NCI-H345 (cell line): ENCODE data around the gene KDM3A.
A peak's percentile ranks its signal among the peaks of the same experiment; 100 is the strongest.
"Not testable (repeated sequence)": the region's sequence is repeated elsewhere in the genome, so short reads cannot be mapped to it uniquely, and the experiment has no call there.

ENCODE experiments used
- DNase-seq: peaks from one replicate; lab custom pipeline; 2025; lab: John Stamatoyannopoulos, UW

Gene KDM3A

DNA sequence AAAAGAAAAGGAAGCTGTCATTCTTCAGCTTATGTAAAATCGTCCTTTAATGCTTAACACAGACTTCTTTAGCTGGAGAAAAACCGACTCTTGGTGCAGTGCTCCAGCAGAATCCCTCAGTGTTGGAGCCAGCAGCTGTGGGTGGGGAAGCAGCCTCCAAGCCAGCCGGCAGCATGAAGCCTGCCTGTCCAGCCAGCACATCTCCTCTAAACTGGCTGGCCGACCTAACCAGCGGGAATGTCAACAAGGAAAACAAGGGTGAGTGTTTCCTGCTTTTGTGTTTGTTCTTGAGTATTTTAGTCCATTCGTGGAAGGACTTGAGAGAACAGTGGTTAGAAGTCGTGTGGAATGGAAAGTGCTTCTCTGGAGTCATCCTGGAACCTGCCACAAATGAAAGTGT, 38.9 kb downstream of the KDM3A start:
- DNase-seq: no peak

DNA sequence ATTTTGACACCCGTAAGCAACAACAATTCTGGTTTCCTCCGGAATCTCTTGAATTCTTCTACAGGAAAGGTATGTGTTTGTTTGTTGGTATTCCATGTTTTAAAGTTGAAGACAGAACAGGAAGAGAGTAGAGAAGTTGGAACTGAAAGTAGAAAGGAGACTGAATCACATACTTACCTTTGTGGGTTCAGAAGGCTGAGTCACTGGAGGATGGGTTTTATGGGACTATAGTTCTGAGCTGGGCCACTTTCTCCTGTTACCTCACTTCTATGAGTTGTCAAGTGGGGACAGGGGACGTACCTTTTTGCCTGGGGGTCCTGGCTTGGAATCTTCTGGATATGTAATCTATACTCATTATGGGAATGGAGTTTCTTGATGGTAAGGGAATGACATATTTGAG, 40.9 kb downstream of the KDM3A start:
- DNase-seq: no peak

DNA sequence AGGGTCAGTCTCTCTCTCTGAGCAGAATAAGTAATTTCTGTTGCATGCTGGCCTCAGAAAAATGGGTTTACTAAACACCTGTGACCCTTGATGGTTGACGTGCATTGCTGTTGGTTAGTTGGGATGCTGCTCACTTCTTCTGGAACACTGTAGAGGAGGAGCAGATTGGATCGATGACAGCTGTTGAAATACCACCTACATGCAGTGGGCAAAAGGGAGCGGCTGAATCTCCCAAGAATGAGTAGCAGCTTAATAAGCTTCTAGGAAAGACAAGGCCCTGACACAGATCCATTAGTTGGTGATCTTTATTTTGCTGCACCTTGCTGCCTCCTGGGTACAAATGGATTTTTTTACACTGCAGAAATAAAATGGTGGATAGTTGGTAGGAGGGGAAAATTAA, 43.2 kb downstream of the KDM3A start:
- DNase-seq: no peak

DNA sequence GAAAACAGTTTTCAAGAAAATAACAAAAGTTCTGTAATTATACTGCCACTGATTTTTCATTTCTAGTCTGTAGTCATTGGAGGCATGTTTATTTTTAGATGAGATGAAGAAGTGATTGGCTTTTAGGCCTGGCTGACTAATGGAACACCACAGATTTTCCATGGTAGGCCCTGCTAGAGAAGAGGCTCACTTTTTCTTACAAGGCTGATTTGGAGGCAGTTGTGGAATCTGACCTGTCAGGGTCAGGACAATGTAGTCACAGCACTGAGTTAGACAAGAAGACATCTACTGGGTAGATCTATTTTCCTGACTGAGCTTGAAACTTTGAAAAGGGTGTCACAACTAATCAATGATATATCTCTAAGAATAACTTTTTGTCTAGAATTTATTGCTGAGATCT, 43.9 kb downstream of the KDM3A start:
- DNase-seq: no peak

DNA sequence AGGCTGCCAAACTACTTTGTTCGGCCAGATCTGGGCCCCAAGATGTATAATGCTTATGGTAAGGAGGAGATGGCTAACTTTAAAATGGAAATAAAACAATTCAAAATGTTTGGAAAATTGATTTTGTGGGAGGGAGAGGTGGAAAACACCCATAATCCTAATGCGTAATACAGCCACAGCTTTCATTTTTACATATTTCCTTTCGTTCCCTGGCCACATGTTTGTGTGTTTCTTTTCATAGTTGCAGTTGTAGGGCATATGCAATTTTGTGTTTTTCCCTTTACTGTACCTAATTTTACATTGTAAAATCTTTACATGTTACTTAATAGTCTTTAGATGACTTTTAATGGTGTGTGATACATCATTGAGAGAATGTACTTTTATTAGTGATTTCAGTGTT, 44.6 kb downstream of the KDM3A start:
- DNase-seq: no peak

DNA sequence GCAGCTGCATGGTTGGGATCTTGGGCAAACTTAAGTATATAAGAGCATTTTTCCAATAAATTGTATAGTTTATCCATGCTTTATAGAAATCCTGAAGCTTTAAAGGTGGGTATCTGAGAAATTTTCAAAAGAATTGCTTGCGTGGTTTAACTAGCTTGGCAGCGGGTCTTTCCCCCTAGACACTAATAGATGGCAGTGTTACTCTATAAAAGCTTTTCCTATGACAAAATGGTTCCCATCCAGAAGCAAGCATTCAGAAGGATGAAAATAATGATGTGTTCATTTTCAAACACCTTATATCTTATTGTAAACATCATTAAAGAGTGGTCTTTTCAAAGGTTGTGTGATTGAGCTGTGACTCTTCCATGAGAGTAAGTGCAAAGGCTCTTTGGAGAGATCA, 45.9 kb downstream of the KDM3A start:
- DNase-seq: no peak

DNA sequence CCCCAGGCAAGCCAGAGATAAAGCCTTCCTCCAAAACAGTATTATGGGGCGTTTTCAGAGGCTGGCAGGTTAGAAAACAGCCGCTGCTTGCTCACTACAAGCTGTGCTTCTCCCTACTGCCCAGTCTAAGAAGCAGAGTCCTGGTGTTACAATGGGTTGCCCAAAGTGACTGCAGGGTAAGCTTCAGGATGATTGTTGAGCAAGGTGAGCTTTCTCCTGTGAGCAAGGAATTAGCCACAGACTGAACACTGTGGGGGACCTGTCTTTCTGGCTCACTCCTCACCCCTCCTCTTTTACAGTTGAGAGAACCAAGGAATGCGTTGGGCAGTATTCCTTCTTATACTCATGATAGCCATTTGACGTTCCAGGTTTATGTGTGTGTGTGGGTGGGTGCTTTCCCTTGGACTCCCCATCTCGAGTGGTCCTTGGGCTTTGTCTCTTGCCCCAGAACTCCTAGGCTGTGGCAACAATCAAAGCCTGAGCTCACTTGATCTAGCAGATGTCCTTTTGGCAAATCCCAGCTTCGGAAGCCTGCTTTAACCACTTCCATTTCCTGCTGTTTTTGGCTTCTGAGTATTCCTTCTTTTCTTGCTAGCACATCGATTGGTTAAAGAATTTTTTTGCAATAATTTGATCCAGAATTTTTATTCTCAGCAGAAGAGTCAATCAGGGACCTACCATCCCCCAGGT, 47.5 kb downstream of the KDM3A start:
- DNase-seq: no peak

DNA sequence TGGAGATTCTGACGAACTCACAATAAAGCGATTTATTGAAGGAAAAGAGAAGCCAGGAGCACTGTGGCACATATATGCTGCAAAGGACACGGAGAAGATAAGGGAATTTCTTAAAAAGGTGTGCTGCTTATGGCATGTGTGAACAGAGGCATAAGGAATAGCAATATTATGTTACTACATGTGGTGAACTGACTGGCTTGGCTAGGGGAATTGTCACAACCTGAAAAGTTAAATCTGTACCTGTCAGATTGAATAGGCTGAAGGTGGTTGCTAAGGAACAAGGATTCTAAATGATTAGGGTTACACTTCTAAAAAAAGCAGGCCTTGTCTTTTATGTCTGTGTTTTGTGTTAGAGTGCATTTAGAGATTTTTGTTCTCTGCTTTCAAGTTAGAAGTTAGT, 48.4 kb downstream of the KDM3A start:
- no peak for DNase-seq

DNA sequence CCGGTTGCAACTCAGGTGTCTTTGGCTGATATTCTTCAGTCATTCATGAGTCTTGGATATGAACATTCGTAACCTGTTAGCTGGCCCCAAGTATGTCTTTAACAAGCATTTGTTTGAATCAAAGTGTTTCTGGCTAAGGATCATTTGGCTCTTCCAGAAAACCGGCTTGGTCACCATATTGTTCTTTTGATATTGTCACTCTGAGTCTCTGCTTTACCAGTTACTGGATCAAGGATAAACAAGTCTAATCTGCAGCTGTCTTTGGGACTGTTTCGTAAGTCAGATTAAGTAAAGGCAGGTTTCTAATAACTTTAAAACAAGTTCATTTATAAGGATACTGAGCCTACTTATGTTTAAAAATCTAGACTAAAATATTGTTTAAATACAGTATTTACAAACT, 49.1 kb downstream of the KDM3A start:
- no peak for DNase-seq

DNA sequence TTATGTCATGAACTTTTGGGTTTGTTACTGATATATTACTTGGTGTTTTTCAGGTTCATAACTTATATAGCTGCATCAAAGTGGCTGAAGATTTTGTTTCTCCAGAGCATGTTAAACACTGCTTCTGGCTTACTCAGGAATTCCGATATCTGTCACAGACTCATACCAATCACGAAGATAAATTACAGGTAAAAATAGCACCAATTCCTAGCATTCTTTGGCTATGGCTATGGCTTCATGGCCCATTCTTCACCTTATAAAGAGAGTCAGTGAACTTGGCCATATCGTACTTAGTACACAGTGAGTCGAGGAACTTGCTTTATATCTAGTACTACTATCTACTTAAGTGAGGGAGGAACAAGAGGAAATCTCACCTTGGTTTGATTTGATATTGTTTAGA, 49.9 kb downstream of the KDM3A start:
- no peak for DNase-seq

DNA sequence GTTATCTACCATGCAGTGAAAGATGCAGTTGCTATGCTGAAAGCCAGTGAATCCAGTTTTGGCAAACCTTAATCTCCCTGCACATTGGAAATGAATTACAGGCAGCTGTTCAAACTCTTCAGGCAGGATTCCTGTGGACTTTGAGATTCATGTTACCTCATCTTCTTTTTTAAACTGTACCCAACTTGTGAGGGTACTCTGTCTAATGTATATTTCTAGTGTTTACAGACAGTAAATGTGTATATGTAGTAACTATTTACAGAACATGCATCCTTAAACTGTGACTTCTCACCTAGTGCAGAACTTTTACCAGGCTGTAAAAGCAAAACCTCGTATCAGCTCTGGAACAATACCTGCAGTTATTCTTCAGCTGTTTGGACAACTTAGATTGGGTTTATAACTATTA, 50.9 kb downstream of the KDM3A start:
- peak; percentile 72 for DNase-seq

DNA sequence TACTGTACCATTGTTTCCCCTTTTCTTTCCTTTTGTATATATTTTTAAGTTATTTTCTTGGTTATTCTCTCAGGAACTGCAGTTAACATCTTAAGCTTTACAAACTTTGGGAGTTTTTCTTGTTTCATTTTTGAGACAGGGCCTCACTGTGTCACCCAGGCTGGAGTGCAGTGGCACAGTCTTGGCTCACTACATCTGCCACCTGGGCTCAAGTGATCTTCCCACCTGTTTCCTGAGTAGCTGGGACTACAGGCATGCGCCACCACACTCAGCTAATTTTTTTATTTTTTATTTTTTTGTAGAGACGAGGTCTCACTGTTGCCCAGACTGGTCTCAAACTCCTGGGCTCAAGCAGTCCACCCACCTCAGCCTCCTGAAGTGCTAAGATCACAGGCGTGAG, 55.2 kb downstream of the KDM3A start:
- not testable (repeated sequence) for DNase-seq

DNA sequence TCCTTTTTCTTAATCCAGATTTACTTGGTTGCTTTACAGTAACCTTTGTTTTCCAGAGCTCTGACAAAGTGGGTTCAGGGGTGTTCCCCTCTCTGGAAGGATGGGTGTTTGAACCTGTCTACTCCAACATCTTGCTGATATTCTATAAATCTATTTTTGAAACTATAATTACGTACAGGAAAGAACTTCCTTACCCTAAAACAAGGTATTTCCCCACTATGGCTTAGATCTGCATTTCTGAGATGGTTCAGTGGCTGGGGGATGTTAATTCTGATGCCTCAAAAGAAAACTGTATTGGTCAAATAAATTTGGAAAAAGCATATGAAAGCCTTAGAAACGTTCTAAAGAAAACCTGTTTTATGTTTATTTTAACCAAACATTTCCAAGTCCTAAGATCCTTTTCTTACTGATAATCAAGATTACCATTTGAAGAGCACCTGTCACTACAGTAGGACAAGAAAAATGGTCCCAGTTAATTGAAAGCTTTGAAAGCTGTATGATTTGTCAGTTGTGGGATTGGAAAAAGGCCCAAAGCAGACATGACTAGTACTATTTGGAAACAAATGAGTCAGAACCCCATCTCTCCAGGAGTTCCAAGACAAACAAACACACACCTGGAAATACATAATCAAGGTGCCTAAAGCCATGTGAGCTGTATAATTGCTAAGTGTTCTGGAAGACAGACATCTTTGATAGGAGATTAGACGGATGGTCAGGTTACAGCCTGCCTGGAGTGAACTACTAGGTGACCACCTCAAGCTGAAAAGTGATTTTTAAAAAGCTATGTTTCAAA, 57.5 kb downstream of the KDM3A start:
- DNase-seq: no peak

DNA sequence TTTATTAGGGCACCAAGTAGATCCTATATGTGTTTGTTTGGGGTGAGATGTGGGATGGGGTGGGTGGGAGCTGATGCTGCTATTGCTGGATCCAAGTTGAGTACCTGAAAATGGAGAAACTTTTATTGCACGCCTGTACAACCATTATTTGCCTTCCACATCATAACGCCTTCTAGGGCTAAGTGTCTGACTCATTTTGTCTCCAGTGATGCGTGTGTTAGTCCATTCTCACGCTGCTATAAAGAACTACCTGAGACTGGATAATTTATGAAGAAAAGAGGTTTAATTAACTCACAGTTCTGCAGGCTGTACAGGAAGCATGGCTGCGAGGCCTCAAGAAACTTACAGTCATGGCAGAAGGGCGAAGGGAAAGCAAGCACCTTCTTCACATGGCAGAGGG, 58.2 kb downstream of the KDM3A start:
- DNase-seq: no peak

DNA sequence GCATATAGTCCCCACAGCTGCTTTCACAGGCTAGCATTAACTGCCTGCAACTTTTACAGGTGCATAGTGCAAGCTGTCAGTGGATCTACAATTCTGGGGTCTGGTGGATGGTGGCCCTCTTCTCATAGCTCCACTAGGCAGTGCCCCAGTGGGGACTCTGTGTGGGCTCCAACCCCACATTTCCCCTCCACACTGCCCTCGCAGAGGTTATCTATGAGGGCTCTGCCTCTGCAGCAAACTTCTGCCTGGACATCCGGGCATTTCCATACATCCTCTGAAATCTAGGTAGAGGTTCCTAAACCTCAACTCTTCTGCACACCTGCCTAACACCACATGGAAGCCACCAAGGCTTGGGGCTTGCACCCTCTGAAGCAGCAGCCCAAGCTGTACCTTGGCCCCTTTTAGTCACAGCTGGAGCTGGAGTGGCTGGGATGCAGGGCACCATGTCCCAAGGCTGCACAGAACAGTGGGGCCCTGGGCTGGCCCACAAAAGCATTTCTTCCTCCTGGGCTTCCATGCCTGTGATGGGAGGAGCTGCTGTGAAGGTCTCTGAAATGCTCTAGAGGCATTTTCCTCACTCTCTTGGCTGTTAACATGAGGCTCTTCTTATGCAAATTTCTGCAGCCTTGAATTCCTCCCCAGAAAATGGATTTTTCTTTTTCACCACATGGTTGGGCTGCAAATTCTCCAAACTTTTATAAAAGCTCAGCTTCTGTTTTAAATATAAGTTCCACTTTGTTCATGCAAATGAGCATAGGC, 59.3 kb downstream of the KDM3A start:
- no peak for DNase-seq

DNA sequence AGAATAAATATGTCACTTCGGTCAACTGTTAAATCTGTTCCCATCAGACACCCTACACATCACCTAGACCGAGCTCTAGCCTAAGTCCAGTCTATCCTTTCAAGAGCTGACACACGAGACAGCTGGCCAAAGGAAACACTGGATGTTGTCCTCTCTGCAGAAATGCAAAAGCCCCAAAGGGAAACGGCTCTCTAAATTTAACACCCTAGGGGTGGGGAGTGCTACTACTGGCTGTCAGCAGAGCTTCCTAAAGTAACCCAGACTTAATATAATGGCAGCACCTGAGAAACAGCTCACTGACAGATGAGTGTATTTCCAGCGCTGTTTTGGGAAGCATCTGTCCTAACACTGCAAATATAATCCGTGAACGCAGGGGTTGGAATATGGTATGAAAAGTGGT, 66.4 kb downstream of the KDM3A start:
- no peak for DNase-seq

DNA sequence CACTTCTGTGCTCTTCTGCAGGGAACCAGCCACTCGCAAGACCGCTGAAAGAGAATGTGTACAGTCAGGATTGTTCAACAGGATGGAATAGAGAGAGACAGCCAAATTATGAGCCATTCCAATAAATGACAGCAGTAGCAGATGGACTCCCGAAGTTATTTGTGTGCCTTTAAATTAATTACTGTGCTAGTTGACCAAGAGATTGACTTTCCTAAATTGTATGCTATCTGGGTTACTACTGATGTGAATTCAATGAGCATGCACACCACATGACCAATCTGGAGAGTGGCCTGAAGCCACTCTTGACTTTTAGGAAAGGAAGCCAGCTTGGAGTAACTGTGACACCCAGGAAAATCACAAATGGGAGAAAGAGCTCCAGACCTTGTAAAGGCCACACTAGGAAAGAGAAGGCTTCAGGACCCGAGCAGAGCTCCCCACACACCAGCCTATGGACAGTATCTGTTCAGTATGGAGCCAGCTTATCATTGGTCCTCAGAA, 69.3 kb downstream of the KDM3A start:
- no peak for DNase-seq

DNA sequence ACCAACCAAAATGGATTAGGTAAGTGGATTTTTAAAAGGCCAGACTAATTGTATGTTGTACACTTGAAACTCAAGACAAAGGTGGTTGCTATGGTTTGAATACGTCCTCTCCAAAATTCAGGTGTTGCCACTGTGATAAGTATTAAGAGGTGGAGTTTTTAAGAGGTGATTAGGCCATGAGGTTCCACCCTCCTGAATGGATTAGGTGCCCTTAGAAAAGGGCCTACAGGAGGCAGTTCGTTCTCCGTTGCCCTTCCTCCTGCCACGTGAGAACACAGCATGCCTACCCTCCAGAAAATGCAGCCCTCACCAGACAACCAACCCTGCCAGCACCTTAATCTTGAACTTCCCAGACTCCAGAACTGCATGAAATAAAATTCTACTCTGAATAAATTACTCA, 70.9 kb downstream of the KDM3A start:
- DNase-seq: no peak

DNA sequence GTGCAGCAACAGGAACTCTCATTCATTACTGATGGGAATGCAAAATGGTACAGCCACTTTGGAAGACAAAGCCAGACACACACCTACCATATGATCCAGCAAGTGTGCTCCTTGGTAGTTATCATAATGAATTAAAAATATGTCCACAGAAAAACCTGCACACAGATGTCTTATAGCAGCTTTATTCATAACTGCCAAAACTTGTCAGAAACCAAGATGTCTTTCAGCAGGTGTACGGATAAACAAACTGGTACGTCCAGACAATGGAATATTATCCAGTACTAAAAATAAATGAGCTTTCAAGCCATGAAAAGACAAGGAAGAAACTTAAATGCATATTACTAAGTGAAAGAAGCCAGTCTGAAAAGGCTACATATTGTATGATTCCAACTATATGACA, 71.7 kb downstream of the KDM3A start:
- DNase-seq: no peak

DNA sequence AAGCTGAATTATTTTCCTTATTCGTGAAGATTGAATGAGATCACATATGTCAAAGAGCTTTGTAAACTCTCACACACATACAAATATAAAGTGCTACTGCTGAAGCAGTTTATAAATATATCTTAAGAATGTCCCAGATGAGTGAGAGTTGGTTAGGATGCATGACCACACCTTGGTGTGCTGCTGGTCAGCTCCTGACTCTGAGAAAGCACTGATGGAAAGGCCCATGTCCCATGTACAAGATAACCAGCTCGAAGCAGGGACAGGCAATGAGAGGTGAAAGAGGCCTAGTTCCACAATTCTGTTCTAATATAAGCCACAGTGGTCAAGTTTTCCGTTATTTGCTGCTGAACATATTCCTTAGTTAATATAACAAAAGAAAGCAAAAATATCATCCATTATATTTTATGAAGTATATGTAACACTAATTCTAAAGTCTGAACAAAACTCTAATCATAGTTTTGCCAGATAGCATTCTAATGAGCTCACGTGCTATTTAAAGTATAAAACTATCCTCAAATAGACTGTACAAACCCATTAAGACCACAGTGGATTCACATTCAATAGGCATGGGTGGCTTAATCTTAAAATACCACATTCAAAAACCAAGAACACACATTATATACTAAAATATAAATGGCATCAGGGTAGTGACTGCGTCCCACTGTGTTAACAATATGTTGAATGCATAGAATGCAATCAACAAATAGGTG, 72.9 kb downstream of the KDM3A start:
- no peak for DNase-seq

DNA sequence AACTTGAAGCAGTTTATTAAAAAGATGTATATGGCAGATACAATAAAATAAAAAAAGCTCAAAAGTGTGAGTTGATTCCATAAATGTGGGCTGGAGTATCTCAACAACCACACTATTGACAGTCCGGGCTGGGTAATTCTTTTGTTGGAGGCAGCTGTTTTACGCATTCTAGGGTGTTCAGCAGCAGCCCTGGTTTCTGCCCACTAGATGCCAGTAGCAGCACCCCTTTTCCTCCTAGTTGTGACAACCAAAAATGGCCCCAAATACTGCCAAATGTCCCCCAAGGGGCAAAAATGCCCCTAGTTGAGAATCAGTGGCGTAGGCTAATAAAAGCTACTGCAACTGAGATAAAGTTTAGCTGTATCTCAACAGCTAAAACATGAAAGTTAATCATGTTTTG, 77.3 kb downstream of the KDM3A start:
- DNase-seq: peak; percentile 9

DNA sequence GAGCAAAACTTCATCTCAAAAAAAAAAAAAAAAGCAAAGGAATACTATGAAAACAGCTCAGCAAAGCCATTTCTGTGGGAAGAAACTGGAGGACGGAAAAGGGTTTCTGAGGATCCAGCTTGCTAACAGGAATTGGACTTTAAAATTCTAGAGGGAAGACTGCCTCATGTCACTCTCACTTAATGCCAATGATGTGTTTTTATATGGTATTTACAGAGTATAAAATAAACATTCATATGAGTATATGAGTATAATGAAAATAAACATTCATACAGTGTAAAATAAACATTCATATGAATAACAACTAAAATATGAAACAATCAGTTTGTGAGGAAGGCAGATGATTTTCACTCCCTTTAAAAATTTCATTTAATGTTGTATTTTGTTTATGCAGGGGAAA, 78.2 kb downstream of the KDM3A start:
- no peak for DNase-seq
